ENCODE data around the gene GCAT.

DNA sequence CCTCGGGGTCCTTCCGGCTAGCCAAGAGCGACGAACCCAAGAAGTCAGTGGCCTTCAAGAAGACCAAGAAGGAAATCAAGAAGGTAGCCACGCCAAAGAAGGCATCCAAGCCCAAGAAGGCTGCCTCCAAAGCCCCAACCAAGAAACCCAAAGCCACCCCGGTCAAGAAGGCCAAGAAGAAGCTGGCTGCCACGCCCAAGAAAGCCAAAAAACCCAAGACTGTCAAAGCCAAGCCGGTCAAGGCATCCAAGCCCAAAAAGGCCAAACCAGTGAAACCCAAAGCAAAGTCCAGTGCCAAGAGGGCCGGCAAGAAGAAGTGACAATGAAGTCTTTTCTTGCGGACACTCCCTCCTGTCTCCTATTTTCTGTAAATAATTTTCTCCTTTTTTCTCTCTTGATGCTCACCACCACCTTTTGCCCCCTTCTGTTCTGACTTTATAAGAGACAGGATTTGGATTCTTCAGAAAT is 1.9 kb upstream of the GCAT start:
- TF ChIP-seq, protein P1, sequence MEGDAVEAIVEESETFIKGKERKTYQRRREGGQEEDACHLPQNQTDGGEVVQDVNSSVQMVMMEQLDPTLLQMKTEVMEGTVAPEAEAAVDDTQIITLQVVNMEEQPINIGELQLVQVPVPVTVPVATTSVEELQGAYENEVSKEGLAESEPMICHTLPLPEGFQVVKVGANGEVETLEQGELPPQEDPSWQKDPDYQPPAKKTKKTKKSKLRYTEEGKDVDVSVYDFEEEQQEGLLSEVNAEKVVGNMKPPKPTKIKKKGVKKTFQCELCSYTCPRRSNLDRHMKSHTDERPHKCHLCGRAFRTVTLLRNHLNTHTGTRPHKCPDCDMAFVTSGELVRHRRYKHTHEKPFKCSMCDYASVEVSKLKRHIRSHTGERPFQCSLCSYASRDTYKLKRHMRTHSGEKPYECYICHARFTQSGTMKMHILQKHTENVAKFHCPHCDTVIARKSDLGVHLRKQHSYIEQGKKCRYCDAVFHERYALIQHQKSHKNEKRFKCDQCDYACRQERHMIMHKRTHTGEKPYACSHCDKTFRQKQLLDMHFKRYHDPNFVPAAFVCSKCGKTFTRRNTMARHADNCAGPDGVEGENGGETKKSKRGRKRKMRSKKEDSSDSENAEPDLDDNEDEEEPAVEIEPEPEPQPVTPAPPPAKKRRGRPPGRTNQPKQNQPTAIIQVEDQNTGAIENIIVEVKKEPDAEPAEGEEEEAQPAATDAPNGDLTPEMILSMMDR (conservative IDR thresholded peaks at IDR 0.05), result no peak
- no peak for TF ChIP-seq EZH2 (IDR thresholded peaks at IDR 0.05; ENCODE audit: low read depth)

All from PC-9 (cell line).